GM13976 (cell line): ENCODE measurements around the gene ISM2.
A peak's percentile ranks its signal among the peaks of the same experiment; 100 is the strongest.

ENCODE experiments used
- DNase-seq: peaks from one replicate; pipeline ENCODE4 v3.0.0; 2012; ENCODE audit warnings: low spot score
- in situ Hi-C: fragments of 300-500 bp; cut with MboI; formaldehyde crosslinking; loops from one replicate; pipeline ENCODE4 v1.12.0; 2022; ENCODE audit warnings: low sequenced_read_pairs, mixed read lengths, inconsistent platforms; ENCODE audit not compliant: unreplicated experiment
- TF ChIP-seq, protein P1 (sequence below): IDR thresholded peaks from 2 replicates; pipeline ENCODE4 v1.5.1; 2012; ENCODE audit warnings: borderline replicate concordance, mild to moderate bottlenecking; ENCODE audit not compliant: insufficient read depth; ENCODE audit errors: extremely low read depth, missing control alignments, control extremely low read depth

The ISM2 gene

DNA sequence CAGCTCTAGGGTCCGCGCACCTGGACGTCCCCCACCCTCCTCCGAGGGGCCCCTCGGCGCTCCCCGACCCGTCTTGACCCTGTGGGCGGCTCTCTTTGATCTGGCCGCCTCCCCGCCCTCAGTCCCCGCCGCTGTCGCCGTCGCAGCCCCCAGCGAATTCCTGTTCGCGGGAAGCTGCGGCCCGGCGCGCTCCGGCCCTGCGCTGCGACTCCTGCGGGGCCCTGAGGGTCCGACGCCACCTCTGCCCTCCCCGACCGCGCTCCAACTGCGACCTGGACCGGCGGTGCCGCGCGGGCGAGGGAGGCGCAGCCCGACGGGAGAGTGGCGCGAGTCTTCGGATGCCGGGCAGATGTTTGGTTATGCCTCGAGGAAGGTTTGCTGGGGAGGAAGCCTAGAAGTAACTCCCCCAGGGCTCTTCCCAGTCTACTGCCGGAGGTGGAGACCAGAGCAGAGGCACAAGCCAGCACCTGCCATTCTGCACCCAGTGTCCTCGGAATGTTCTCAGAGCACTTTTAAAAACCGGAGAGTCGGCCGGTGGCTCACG is 440 bp upstream of the ISM2 start:
- DNase-seq = peak; percentile 69
- TF ChIP-seq, protein P1, sequence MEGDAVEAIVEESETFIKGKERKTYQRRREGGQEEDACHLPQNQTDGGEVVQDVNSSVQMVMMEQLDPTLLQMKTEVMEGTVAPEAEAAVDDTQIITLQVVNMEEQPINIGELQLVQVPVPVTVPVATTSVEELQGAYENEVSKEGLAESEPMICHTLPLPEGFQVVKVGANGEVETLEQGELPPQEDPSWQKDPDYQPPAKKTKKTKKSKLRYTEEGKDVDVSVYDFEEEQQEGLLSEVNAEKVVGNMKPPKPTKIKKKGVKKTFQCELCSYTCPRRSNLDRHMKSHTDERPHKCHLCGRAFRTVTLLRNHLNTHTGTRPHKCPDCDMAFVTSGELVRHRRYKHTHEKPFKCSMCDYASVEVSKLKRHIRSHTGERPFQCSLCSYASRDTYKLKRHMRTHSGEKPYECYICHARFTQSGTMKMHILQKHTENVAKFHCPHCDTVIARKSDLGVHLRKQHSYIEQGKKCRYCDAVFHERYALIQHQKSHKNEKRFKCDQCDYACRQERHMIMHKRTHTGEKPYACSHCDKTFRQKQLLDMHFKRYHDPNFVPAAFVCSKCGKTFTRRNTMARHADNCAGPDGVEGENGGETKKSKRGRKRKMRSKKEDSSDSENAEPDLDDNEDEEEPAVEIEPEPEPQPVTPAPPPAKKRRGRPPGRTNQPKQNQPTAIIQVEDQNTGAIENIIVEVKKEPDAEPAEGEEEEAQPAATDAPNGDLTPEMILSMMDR = no peak
- in situ Hi-C loops = no loop called here

DNA sequence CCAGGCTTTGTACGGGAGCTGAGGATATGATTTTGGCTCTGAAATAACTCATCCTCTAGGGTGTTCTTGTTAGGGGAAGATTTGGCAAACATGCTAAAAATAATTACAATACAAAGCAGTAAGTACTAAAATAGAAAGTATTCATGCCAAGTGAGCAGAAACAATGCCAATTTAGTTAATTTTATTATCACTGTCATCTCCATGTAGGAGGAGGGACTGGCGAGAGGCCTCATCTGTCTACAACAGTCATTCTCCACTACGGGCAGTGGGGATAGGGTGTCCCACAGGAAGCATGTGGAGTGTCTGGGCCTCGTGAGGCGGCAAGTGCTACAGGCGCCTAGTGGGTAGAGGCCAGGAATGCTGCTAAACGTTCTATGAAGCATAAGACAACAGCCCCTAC is 3.3 kb downstream of the ISM2 start:
- in situ Hi-C loops = no loop called here

DNA sequence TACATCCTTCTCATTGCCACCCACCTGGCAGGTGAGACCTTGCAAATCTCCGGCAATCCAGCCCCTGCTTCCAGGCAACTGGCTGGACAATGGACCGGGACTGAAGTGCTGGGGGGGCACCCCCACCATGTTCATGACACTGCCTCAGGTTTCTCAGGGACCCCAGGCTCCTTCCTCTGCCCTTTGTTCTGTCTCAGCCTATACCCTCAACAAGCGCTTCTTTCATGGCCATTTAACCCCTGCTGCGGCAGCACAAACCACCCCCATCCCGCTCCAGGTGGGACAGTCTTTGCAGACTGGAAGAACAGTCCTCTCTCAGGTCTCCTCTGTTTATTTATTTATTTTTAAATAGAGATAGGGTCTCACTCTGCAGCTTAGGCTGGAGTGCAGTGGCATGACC is 7.6 kb downstream of the ISM2 start:
- in situ Hi-C loops = no loop called here
- peak; percentile 13 for DNase-seq
- TF ChIP-seq, protein P1 = no peak

More for the DNA sequence above, 3.3 kb downstream of the ISM2 start:
- TF ChIP-seq, protein P1 = no peak
- no peak for DNase-seq

DNA sequence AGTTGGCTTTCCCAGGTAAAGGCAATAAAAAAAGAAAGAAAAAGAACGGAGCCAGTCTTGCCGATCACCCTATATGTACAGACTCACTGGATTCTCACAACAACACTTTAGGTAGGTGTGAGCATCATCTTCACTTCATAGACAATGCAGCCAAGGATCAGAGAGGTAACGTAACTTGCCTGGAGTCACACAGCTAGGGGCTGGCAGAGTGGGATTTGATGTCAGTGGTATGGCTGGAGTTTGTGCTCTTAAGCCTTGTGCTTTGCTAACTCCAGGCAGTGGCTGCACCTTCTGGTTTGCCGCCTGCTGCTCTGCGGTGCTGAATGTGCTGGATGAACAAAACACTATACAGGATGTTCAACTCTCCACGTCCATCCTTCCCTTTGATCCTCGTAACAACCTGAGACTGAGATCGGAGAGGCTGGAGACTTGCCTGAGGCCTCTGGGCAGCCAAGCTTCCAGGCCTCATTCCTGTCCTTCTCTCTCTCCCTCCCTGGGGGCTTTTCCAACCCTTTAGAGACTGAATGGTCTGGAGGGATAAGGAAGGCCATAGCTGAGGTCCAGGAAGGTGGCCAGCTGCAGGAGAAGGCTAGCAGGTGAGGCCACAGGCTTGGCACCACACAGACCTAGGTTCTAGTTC is 8.1 kb downstream of the ISM2 start:
- in situ Hi-C loops = no loop called here
- no peak for DNase-seq
- TF ChIP-seq, protein P1 = no peak

DNA sequence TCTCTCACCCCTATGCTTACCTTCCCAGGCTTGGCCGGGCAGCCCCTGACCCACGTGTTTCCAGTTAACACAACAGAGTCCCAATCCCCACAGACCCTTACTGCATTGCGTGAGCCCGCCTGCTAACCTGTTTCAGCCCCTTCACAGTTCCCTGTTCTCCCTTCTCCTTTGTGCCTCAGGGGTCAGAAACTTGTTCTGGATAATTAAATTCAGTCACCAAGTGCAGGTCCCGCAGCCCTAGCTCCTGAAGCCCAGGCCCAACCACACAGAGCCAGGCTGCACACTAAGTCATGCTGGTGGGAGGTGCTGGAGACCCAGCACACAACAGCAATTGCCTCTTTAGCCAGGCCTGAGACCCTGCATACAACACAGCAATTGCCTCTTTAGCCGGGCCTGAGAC is 9.6 kb downstream of the ISM2 start:
- DNase-seq = peak; percentile 16
- TF ChIP-seq, protein P1 = no peak
- in situ Hi-C loops = no loop called here

DNA sequence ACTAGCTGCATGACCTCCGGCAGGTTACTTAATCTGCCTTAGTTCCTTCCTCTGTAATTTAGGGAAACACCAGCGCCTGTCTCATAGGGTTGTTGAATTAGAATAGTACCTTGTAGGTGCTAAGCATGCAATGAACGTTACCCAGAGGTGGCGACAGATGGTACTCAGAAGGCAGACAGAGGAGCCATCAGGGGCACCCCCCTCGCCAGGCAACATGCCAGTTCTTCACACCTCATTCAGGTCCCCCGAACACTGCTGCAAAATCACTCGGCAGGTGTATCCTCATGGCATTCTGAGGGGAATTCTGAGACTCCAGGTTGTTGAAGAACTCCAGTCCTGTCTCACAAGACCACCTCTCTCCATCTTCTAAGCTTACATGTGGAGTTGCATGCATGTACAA is 10.1 kb downstream of the ISM2 start:
- no peak for DNase-seq
- TF ChIP-seq, protein P1 = no peak
- in situ Hi-C loops = no loop called here
